Neuronal stem cell (in vitro differentiated cells): ENCODE data around the gene LKAAEAR1.
A peak's percentile ranks its signal among the peaks of the same experiment; 100 is the strongest.
"Not testable (repeated sequence)": the region's sequence is repeated elsewhere in the genome, so short reads cannot be mapped to it uniquely, and the experiment has no call there.

Source experiments
- DNase-seq: peaks from one replicate; pipeline ENCODE4 v3.0.0-alpha.2; 2013; ENCODE audit warnings: low spot score
- H2AFZ ChIP-seq: one replicate; pipeline ENCODE4 v1.6.1; 2013; ENCODE audit warnings: mild to moderate bottlenecking, low read length, inconsistent platforms
- H2AK5ac ChIP-seq: 2 replicates; pipeline ENCODE4 v1.6.1; 2013; ENCODE audit warnings: low read depth, mild to moderate bottlenecking, inconsistent platforms, low read length, moderate library complexity, mixed read lengths
- H2BK120ac ChIP-seq: 2 replicates; pipeline ENCODE4 v1.6.1; 2013; ENCODE audit warnings: low read depth, mild to moderate bottlenecking, inconsistent platforms, low read length, moderate library complexity, mixed read lengths
- H2BK12ac ChIP-seq: one replicate; pipeline ENCODE4 v1.6.1; 2013; ENCODE audit warnings: low read length, inconsistent platforms
- H2BK15ac ChIP-seq: 2 replicates; pipeline ENCODE4 v1.6.1; 2013; ENCODE audit warnings: mild to moderate bottlenecking, low read length, inconsistent platforms, mixed read lengths
- H2BK5ac ChIP-seq: one replicate; pipeline ENCODE4 v1.6.1; 2013; ENCODE audit warnings: inconsistent platforms, mild to moderate bottlenecking, low read length, moderate library complexity
- H3K14ac ChIP-seq: one replicate; pipeline ENCODE4 v1.6.1; 2013; ENCODE audit warnings: low read length, inconsistent platforms
- H3K18ac ChIP-seq: 2 replicates; pipeline ENCODE4 v1.6.1; 2013; ENCODE audit warnings: low read length, inconsistent platforms
- H3K23ac ChIP-seq: 2 replicates; pipeline ENCODE4 v1.6.1; 2013; ENCODE audit warnings: low read depth, mild to moderate bottlenecking, mixed read lengths, low read length, inconsistent platforms; ENCODE audit not compliant: poor library complexity
- H3K27ac ChIP-seq: replicated peaks from 3 replicates; pipeline ENCODE4 v1.5.1; 2013; ENCODE audit warnings: low read length, inconsistent platforms
- H3K27me3 ChIP-seq, 3 experiments: 2 replicates each; pipeline ENCODE4 v1.6.1; 2013; ENCODE audit warnings: low read length in 3 of 3, mild to moderate bottlenecking in 2 of 3, inconsistent platforms in 1 of 3, low read depth in 1 of 3, mixed read lengths in 1 of 3, moderate library complexity in 1 of 3; ENCODE audit not compliant: control insufficient read depth in 3 of 3, insufficient read depth in 3 of 3
- H3K36me3 ChIP-seq, 2 donors: replicated peaks in 1 of 2; 2 replicates each; pipeline ENCODE4 v1.6.1; 2013; ENCODE audit warnings: low read length in 2 of 2; ENCODE audit not compliant: control insufficient read depth in 2 of 2, insufficient read depth in 2 of 2
- H3K4ac ChIP-seq: 2 replicates; pipeline ENCODE4 v1.6.1; 2013; ENCODE audit warnings: inconsistent platforms, mild to moderate bottlenecking, low read length, moderate library complexity
- H3K4me1 ChIP-seq, 2 donors: 1 replicate in 1 of 2; 2 replicates in 1 of 2; pipeline ENCODE4 v1.6.1; 2013; ENCODE audit warnings: low read length in 2 of 2, low read depth in 1 of 2; ENCODE audit not compliant: control insufficient read depth in 2 of 2, insufficient read depth in 1 of 2
- H3K4me2 ChIP-seq: one replicate; pipeline ENCODE4 v1.6.1; 2013; ENCODE audit warnings: mild to moderate bottlenecking, low read length, inconsistent platforms; ENCODE audit not compliant: insufficient read depth, poor library complexity, severe bottlenecking
- H3K4me3 ChIP-seq, 2 donors: 2 replicates each; pipeline ENCODE4 v1.5.1; 2013; ENCODE audit warnings: low read length in 2 of 2, mild to moderate bottlenecking in 2 of 2, inconsistent platforms in 1 of 2, moderate library complexity in 1 of 2
- H3K79me1 ChIP-seq: one replicate; pipeline ENCODE4 v1.6.1; 2013; ENCODE audit warnings: low read depth, mild to moderate bottlenecking, inconsistent platforms, low read length, moderate library complexity
- H3K9ac ChIP-seq: one replicate; pipeline ENCODE4 v1.6.1; 2013; ENCODE audit warnings: mild to moderate bottlenecking, low read depth, low read length, inconsistent platforms; ENCODE audit not compliant: poor library complexity
- H3K9me3 ChIP-seq, 2 donors: replicated peaks in 1 of 2; 2 replicates each; pipeline versions ENCODE3 to v1.6.1; 2013; ENCODE audit warnings: low read length in 2 of 2, mild to moderate bottlenecking in 2 of 2, inconsistent platforms in 1 of 2, low read depth in 1 of 2, mixed read lengths in 1 of 2, moderate library complexity in 1 of 2; ENCODE audit not compliant: control insufficient read depth in 2 of 2, insufficient read depth in 1 of 2
- H4K8ac ChIP-seq: one replicate; pipeline ENCODE4 v1.6.1; 2013; ENCODE audit warnings: low read depth, mild to moderate bottlenecking, inconsistent platforms, low read length, moderate library complexity
- H4K91ac ChIP-seq: one replicate; pipeline ENCODE4 v1.6.1; 2013; ENCODE audit warnings: low read length, low read depth, mild to moderate bottlenecking, inconsistent platforms; ENCODE audit not compliant: poor library complexity
- WGBS, 2 donors: extraction: QIAGEN DNeasy Blood & Tissue Kit; methylation state at CpG; one replicate each; pipeline ENCODE4 v1.1.7; 2013; ENCODE audit warnings: missing lambda C conversion rate in 2 of 2, mixed read lengths in 1 of 2; ENCODE audit not compliant: insufficient read length in 2 of 2, insufficient replicate concordance in 1 of 2; ENCODE audit errors: extremely low coverage in 2 of 2; 5-methylcytosine and 5-hydroxymethylcytosine counted together

Gene LKAAEAR1

DNA sequence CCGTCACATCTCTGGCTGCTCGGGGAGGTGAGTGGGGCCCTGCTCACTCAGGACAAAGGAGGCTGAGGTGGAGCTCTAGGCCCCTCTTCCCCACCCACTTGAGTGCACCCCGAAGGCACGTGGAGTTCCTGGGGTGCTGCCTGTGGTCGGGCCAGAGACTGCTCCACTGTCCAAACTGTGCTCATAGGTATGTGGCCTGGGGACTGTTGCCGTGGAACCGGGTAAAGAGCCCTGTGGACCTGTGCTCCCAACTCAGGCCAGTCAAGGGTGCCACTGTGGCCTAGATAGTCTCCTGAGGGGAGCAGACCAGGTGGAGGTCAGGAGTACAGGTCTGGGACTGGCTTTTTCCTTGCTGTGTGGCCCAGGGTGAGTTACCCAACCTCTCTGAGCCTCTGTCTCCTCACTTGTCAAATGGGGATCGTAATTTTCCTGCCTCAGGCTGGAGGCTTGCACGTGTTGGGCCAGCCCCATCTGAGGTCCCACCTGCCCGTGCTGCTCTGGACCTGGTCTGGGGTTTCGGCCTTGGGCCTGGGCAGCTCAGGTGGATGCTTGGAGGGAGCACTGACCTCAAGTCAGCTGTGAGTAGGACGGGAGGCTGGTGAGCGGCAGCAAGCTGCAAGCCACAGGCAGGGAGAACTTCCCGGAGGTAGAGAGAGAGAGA, 35.6 kb upstream of the LKAAEAR1 start:
- WGBS, 2 donors = no CpG with 5 or more reads among the region's 14 CpGs
- Histone ChIP-seq H4K8ac (no peak overlapping the region), H3K4me1 (peaks cover 4% of the 10 kb centered on the region in 2 donors), H2AFZ (peak overlapping the region; percentile 81), H3K9ac (no peak overlapping the region), H3K18ac (peak overlapping the region; percentile 66), H3K79me1 (no peaks in the 10 kb centered on the region), H2BK12ac (no peak overlapping the region), H3K27me3 (peaks cover 0 to 9% (median 0%) of the 10 kb centered on the region in 3 experiments), H3K4ac (no peak overlapping the region), H3K4me2 (peak overlapping the region; percentile 13), H3K23ac (no peak overlapping the region), H2BK5ac (no peak overlapping the region), H3K36me3 (no peaks in the 10 kb centered on the region), H3K9me3 (no peaks in the 10 kb centered on the region), H3K4me3 (no peak overlapping the region), H2BK120ac (no peak overlapping the region), H3K27ac (no peak overlapping the region), H2AK5ac (no peak overlapping the region), H2BK15ac (no peak overlapping the region), H4K91ac (no peak overlapping the region), H3K14ac (no peak overlapping the region)
- no peak for DNase-seq

DNA sequence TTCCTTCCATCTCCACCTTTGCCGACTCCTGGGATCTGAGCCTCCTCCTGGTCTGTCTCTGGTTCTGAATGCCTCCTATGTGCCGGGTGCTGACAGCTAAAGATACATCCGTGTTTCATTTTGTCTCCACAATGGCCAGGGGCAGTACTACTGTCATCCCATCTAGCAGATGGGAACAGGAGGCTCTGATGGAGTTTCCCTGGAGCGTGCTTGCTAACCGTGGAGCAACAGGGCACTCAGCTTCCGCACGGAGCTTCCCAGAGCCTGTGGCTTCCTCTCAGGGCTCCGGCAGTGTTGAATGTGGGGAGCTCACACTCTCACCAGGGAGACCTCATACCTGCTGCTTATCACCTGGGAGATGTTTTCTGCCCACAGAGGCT, 35.1 kb upstream of the LKAAEAR1 start:
- H3K18ac ChIP-seq = no peak overlapping the region
- DNase-seq = no peak
- H2BK12ac ChIP-seq = no peak overlapping the region

DNA sequence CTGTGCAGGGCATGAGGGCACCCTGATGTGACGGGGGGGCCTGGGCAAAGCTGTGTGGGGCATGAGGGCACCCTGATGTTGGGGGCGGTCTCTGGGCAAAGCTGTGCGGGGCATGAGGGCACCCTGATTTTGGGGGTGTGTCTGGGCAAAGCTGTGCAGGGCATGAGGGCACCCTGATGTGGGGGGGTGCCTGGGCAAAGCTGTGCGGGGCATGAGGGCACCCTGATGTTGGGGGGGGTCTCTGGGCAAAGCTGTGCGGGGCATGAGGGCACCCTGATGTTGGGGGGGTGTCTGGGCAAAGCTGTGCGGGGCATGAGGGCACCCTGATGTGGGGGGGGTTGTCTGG, 33.2 kb upstream of the LKAAEAR1 start:
- not testable (repeated sequence) for H4K8ac ChIP-seq, H2BK120ac ChIP-seq, H3K14ac ChIP-seq, H3K36me3 ChIP-seq, H2BK15ac ChIP-seq, H2BK12ac ChIP-seq, H3K4me2 ChIP-seq, H3K4me1 ChIP-seq, H2AK5ac ChIP-seq, H2BK5ac ChIP-seq, H3K4me3 ChIP-seq, H4K91ac ChIP-seq, H3K9ac ChIP-seq, H3K79me1 ChIP-seq, DNase-seq, H3K23ac ChIP-seq, H2AFZ ChIP-seq, H3K27ac ChIP-seq, H3K4ac ChIP-seq, H3K18ac ChIP-seq, H3K9me3 ChIP-seq
- WGBS, 2 donors = no CpG with 5 or more reads among the region's 6 CpGs
- H3K27me3 ChIP-seq = peaks cover 0 to 31% (median 0%) of the 10 kb centered on the region in 3 experiments

More for the DNA sequence above, 35.1 kb upstream of the LKAAEAR1 start:
- H2AK5ac ChIP-seq = no peak overlapping the region
- no peak overlapping the region for H2BK120ac ChIP-seq
- H2AFZ ChIP-seq = no peak overlapping the region
- H3K36me3 ChIP-seq = no peaks in the 10 kb centered on the region
- H3K14ac ChIP-seq = no peak overlapping the region
- H3K9me3 ChIP-seq = no peaks in the 10 kb centered on the region
- H3K23ac ChIP-seq = no peak overlapping the region
- H4K8ac ChIP-seq = no peak overlapping the region
- H3K9ac ChIP-seq = no peak overlapping the region
- H4K91ac ChIP-seq = no peak overlapping the region
- peaks cover 0 to 13% (median 0%) of the 10 kb centered on the region in 3 experiments for H3K27me3 ChIP-seq
- no peak overlapping the region for H2BK5ac ChIP-seq
- peaks cover 4% of the 10 kb centered on the region in 2 donors for H3K4me1 ChIP-seq
- WGBS, 2 donors = no CpG with 5 or more reads among the region's 8 CpGs
- H3K4ac ChIP-seq = no peak overlapping the region
- H3K79me1 ChIP-seq = no peaks in the 10 kb centered on the region
- no peak overlapping the region for H3K4me2 ChIP-seq
- no peak overlapping the region for H2BK15ac ChIP-seq
- H3K4me3 ChIP-seq = no peak overlapping the region
- no peak overlapping the region for H3K27ac ChIP-seq

DNA sequence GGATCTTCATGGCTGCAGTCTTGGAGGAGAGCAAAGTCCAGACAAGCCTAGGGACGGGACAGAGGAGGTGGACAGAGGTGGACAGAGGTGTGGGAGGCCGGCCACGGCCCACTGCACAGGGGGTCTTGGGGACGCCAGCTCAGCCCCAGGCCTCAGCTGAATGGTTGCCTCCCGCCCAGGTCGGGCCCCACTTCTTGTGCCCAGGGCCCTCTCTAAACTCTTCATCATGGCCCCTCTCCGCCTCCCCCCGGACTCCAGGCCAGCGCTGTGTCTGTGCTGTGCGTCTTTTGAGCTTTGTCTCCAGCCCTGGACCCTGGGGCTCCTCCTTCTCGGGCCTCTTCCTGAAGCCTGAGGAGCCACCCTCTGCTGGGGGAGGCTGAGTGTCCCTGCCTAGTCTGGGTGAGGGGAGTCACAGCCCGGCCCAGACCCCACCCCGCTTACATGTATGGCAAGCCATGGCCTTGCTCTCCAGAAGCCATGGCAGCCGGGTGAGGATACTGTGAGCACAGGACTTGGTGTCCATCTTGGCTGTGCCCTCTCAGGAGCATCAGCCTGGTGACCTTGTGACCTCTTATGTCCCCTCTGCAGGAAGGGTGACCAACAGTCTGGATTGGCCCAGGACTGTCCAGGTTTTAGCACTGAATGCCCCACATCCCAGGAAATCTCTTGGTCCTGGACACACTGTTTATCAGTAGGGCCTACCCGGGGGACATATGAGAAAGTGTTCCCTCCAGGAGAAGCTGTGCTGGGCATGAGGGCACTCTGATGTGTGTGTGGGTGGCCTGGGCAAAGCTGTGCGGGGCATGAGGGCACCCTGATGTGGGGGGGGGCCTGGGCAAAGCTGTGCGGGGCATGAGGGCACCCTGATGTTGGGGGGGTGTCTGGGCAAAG, 32.6 kb upstream of the LKAAEAR1 start:
- H3K4ac ChIP-seq = no peak overlapping the region
- H3K4me3 ChIP-seq = no peak overlapping the region
- no peak overlapping the region for H3K9ac ChIP-seq
- H3K4me1 ChIP-seq = peaks cover 4% of the 10 kb centered on the region in 2 donors
- no CpG with 5 or more reads among the region's 17 CpGs for WGBS, 2 donors
- H2AFZ ChIP-seq = no peak overlapping the region
- no peak overlapping the region for H2BK12ac ChIP-seq
- peaks cover 0 to 38% (median 0%) of the 10 kb centered on the region in 3 experiments for H3K27me3 ChIP-seq
- H2BK15ac ChIP-seq = no peak overlapping the region
- no peak overlapping the region for H3K14ac ChIP-seq
- H3K4me2 ChIP-seq = no peak overlapping the region
- H3K9me3 ChIP-seq = no peaks in the 10 kb centered on the region
- H2AK5ac ChIP-seq = peak overlapping the region; percentile 70
- no peak overlapping the region for H2BK120ac ChIP-seq
- H3K27ac ChIP-seq = no peak overlapping the region
- H4K91ac ChIP-seq = no peak overlapping the region
- no peak overlapping the region for H3K23ac ChIP-seq
- H4K8ac ChIP-seq = no peak overlapping the region
- no peak overlapping the region for H2BK5ac ChIP-seq
- peaks cover 3% of the 10 kb centered on the region for H3K79me1 ChIP-seq
- no peak for DNase-seq
- H3K36me3 ChIP-seq = no peaks in the 10 kb centered on the region
- H3K18ac ChIP-seq = no peak overlapping the region
